ENCODE measurements around the gene SUOX.
A peak's percentile ranks its signal among the peaks of the same experiment; 100 is the strongest.
"Not testable (repeated sequence)": the region's sequence is repeated elsewhere in the genome, so short reads cannot be mapped to it uniquely, and the experiment has no call there.

The SUOX gene

DNA sequence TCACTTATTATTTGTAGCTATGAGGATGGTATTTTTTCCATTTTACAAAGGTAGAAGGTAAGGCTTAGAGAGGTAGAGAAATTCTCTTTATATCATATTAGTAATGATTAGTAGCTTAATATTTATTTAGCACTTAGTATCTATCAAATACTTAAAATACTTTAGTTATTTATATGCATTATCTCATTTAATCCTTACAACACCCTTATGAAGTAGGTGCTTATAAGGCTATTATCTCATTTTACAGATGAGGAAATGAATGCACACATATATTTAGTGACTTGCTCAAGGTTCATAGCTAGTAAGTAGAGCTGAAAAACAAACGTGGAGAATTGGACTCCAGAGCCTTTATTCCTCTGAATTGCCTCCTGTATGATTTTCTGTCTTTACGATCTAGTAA, 12.2 kb upstream of the SUOX start:
- no peak for DNase-seq

DNA sequence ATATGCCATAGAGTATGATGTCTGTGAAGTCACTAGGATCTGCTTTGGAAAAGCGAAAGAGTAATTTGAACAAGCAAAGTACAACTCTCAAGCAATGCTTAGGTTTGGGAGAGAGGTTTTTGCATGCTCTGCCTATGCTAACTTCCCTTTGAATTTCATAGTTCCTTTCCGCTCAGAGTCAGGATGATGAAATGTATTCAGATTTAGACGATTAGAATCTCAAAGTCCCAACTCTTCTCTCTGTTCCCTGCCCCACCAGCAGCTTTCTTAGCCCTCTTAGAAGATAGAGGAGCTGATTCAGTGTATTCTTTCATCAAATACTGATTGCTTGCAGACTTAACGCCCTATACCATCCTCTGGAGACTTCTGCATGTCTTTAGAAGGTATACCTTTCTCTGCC, 11.7 kb upstream of the SUOX start:
- DNase-seq, result no peak

DNA sequence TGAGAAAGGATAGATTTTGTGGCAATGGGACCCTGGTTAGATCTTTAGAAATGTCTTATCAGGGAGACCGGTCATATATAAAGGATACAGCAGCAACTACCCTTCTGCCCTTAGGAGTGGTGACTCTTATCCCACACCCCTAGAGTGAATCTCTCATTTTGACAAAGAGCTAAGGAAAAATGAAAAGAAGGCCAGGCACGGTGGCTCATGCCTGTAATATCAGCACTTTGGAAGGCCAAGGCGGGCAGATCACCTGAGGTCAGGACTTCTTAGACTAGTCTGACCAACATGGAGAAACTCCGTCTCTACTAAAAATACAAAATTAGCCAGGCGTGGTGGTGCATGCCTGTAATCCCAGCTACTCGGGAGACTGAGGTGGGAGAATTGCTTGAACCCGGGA, 11.1 kb upstream of the SUOX start:
- not testable (repeated sequence) for DNase-seq

GRCh38 chr12:55991110-55991509, 6.0 kb upstream of the SUOX start:
- DNase-seq, result no peak

- DNase-seq, result no peak
Measured at GRCh38 chr12:55993230-55993853, 3.7 kb upstream of the SUOX start.

DNA sequence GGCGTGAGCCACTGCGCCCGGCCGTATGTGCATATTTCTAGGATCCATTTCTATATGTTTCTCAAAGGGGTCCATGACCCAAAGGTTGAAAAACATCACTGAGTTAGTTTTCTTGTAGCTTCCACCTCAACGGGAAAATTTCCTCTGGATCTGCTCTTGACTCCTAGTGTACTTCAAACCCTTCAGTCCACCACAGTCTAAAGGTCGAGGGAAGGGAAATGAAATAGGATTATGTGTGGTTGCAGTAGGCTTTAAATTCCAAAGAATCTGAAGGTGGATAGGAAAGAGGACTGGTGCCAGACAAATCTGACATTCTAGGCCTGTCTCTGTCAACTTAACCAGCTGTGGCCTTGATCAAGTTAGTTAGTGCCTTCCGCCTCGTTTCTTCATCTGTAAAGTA, 1.7 kb upstream of the SUOX start:
- no peak for DNase-seq

DNA sequence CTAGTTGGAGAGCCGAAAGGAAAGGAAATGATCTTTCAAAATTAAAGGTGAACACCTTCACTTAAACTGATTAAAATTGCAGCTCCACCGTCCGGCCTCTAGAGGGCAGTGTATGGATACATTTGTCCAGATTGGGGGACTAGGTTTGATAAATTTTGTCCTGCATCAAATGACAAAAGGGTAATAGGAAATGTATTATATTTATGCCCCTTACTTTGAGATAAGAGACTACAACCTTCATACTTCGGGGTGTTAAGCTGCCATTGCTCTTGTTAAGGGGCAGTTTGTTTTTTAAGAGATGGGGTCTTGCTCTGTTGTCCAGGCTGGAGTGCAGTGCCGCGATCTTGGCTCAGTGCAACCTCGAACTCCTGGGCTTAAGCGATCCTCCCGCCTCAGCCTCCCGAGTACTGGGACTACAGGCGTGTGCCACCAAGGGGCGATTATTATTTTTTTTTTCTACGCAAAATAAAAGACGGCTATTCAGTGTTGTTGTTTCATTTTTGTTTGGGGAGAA, 818 bp upstream of the SUOX start:
- DNase-seq, result peak; percentile 55 to 71

GRCh38 chr12:55997535-55997859, 421 bp downstream of the SUOX start:
- no peak for DNase-seq

GRCh38 chr12:55999522-55999921, 2.4 kb downstream of the SUOX start:
- DNase-seq, result not testable (repeated sequence)

GRCh38 chr12:55999999-56000540, 3.0 kb downstream of the SUOX start:
- DNase-seq, result not testable (repeated sequence)

DNA sequence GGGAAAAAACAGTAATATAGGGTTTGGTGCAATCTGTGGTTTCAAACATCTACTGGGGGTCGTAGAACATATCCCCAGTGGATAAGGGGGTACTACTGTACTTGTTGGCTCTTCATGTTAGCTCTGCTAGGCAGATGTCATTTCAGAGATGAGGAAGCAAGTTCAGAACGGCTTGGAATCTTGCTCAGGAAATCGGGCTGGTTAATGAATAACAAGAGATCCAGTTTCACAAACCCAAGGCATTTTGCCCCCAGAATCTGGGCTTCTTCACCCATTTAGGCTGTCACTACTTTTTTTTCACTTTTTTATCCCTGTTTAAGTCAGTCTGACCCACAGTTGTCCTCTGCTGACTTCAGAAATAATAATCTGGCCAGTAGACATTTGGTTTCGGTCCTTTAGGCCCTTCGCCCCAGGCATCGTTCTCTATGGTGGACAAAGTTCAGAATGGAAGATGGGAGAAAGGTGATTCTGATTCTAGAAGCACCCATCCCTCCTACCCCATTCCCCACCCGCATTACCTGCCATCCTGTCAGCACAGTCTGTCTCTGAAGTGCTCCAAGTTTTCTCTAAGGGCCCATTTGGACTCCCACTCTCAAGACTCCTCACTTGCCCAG, 4.5 kb downstream of the SUOX start:
- no peak for DNase-seq

GRCh38 chr12:56003376-56003775, 6.3 kb downstream of the SUOX start:
- DNase-seq, result not testable (repeated sequence)

DNA sequence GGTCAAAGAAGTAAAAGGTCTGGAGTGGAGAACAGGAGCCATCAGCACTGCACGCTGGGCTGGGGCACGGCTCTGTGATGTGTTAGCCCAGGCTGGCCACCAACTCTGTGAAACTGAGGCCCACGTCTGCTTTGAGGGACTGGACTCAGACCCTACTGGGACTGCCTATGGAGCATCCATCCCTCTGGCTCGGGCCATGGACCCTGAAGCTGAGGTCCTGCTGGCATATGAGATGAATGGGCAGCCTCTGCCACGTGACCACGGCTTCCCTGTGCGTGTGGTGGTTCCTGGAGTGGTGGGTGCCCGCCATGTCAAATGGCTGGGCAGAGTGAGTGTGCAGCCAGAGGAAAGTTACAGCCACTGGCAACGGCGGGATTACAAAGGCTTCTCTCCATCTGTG, 7.1 kb downstream of the SUOX start:
- no peak for DNase-seq

- DNase-seq, result peak; percentile 75 to 76
Measured at GRCh38 chr12:56007564-56008559, 10.8 kb downstream of the SUOX start.

DNA sequence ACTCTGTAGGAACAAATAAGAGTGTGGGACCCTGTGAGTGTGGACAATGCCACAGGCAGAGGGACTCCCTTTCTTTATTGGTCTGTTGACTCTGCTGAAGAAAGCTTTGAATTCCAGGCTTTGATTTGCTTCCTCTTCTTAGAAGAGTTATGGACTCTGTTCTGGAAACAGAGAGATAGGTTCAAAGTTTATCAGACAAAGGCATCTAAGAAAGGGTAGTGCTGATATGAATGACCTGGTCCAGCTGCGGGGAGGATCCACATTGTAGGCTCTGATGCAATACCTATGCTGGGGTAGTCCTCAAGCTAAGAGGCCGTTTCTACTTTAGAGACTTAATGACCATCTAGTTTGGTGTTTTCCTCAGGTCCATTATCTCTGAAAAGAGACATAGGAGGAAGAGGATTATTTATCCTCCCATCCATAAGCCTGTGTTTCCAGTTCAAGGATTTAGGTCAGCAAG, 13.1 kb downstream of the SUOX start:
- DNase-seq, result no peak

- no peak for DNase-seq
Measured at GRCh38 chr12:56011509-56012090, 14.5 kb downstream of the SUOX start.

DNA sequence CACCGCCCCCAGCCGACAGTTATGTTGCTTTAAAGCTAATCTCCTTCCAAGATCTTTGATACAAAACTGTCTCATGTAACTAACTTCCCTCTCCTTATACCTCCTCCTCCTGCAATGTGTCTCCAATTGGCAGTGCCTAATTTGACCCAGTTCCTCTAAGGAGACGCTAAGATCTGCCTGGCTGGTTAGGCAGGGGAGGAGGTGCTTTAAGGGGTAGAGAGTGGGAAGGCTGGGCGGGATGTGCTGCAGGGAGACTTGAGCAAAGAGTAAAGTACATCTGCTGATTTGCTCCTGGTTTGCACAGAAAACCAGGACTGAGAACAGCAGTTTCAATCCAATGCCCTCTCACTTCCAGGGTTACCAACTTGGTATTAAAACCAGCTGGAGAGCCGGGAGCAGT, 16.4 kb downstream of the SUOX start:
- DNase-seq, result no peak

- no peak for DNase-seq
Measured at GRCh38 chr12:56014205-56014604, 17.1 kb downstream of the SUOX start.

- DNase-seq, result no peak
Measured at GRCh38 chr12:56017181-56017580, 20.1 kb downstream of the SUOX start.

DNA sequence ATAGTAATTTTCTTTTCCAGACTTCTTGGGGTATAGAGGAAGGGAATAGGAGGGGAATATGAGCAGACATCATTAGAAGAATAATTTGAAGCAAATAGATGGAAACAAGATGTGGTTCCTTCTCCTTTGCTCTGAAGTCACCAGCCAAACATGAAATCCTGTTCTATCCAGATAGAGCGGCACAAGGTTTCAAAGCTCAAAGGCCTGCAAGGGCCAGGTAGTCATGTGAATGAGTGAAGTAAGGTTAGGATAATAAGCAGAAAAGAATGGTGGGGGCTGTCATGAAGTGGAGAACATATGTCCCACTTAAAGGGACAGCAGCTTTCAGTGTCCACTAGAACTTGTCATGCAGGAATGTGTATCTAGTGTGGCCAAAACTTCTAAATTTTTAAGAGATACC, 21.3 kb downstream of the SUOX start:
- DNase-seq, result no peak

- peak; percentile 31 to 44 for DNase-seq
Measured at GRCh38 chr12:56020423-56021184, 23.5 kb downstream of the SUOX start, which contains the start of gene IKZF4. IKZF4 (plus strand) TSS chr12:56021043; CDS start chr12:56021494, 451 bp downstream.

Measured in stimulated activated CD4-positive, alpha-beta T cell treated with anti-CD3 and anti-CD28 coated beads, Interleukin-2, amount 100 ng/mL, for 24 hours (primary cell).